HepG2 (cell line): ENCODE measurements around the gene SLC17A8. TPM values are rescaled to one million over a fixed set of nuclear protein-coding genes. Genes with fewer than 3 reads are reported as not detected.

Experiments
- ATF7-NPFF ChIP-seq: sonication (generic); formaldehyde crosslinking; IDR thresholded peaks from 2 replicates; pipeline ENCODE4 v1.8.1; 2023; ENCODE audit warnings: mild to moderate bottlenecking, low read depth, missing genetic modification reagents, moderate library complexity
- FOXA3 ChIP-seq: IDR thresholded peaks from 2 replicates; pipeline ENCODE4 v1.6.1; 2016; ENCODE audit warnings: missing genetic modification reagents, missing compliant biosample characterization
- ISL2 ChIP-seq: sonication (generic); formaldehyde crosslinking; IDR thresholded peaks from 2 replicates; pipeline ENCODE4 v1.5.0; 2020; ENCODE audit warnings: missing genetic modification reagents
- KDM5B ChIP-seq: sonication (generic); formaldehyde crosslinking; IDR thresholded peaks from 2 replicates; pipeline ENCODE4 v1.4.0; 2020; ENCODE audit warnings: missing genetic modification reagents, mild to moderate bottlenecking, borderline replicate concordance
- KDM6A ChIP-seq: IDR thresholded peaks from 2 replicates; pipeline ENCODE4 v1.6.1; 2016; ENCODE audit warnings: low read depth
- MBD4 ChIP-seq: IDR thresholded peaks from 2 replicates; pipeline ENCODE4 v1.6.1; 2012; ENCODE audit warnings: low read length, inconsistent platforms, borderline replicate concordance
- PHF20 ChIP-seq: sonication (generic); formaldehyde crosslinking; IDR thresholded peaks from 2 replicates; pipeline ENCODE4 v1.5.0; 2020; ENCODE audit warnings: mild to moderate bottlenecking, missing genetic modification reagents
- RAD21 ChIP-seq: fragments of 450-650 bp; formaldehyde crosslinking; IDR thresholded peaks from 2 replicates; pipeline ENCODE4 v1.5.0; 2020; ENCODE audit warnings: mild to moderate bottlenecking
- RBM22 ChIP-seq: fragments of 200-400 bp; formaldehyde crosslinking; optimal IDR thresholded peaks from 2 replicates; pipeline ENCODE3; 2017; ENCODE audit warnings: mild to moderate bottlenecking, low read length, moderate library complexity
- THAP11 ChIP-seq: IDR thresholded peaks from 2 replicates; pipeline ENCODE4 v1.6.1; 2016; ENCODE audit warnings: missing biosample characterization, missing genetic modification reagents
- TRIM24 ChIP-seq: sonication (generic); formaldehyde crosslinking; IDR thresholded peaks from 2 replicates; pipeline ENCODE4 v1.8.0; 2022; ENCODE audit warnings: mild to moderate bottlenecking, missing genetic modification reagents
- XBP1 ChIP-seq: sonication (generic); formaldehyde crosslinking; IDR thresholded peaks from 2 replicates; pipeline ENCODE4 v1.5.0; 2020; ENCODE audit warnings: missing genetic modification reagents
- ZBTB1 ChIP-seq: sonication (generic); formaldehyde crosslinking; IDR thresholded peaks from 2 replicates; pipeline ENCODE4 v1.4.0; 2020; ENCODE audit warnings: missing genetic modification reagents, borderline replicate concordance
- ZNF329 ChIP-seq: sonication (generic); formaldehyde crosslinking; IDR thresholded peaks from 2 replicates; pipeline ENCODE4 v1.9.0; 2021; ENCODE audit warnings: low read depth, mild to moderate bottlenecking, missing genetic modification reagents
- ZNF350 ChIP-seq: sonication (generic); formaldehyde crosslinking; IDR thresholded peaks from 2 replicates; pipeline ENCODE4 v1.4.0; 2020; ENCODE audit warnings: mild to moderate bottlenecking, low read depth, missing genetic modification reagents, borderline replicate concordance
- ZNF562 ChIP-seq: sonication (generic); formaldehyde crosslinking; IDR thresholded peaks from 2 replicates; pipeline ENCODE4 v1.8.0; 2022; ENCODE audit warnings: missing genetic modification reagents, borderline replicate concordance
- ZNF678 ChIP-seq: sonication (generic); formaldehyde crosslinking; IDR thresholded peaks from 2 replicates; pipeline ENCODE4 v1.4.0; 2020; ENCODE audit warnings: mild to moderate bottlenecking, missing genetic modification reagents
- ZNF747 ChIP-seq: sonication (generic); formaldehyde crosslinking; IDR thresholded peaks from 2 replicates; pipeline ENCODE4 v1.8.1; 2023; ENCODE audit warnings: missing genetic modification reagents, mild to moderate bottlenecking, borderline replicate concordance
- polyA plus RNA-seq, 8 experiments: library from polyadenylated mRNA; depleted of rRNA in 3 of 8; stranded (reverse) in 7 of 8; unstranded in 1 of 8; fragments of >200 nt; fragmentation: Illumina TruSeq in 4 of 8; extraction: Trizol in 4 of 8; gene quantifications; 2 replicates each; pipeline versions ENCODE4 v1.2.1 to v1.2.3, GENCODE V29; 2011 to 2016; ENCODE audit warnings: low read depth in 4 of 8, missing spikeins in 1 of 8, mixed read lengths in 1 of 8; ENCODE audit not compliant: insufficient read depth in 1 of 8
- total RNA-seq, 5 experiments: library from RNA; depleted of rRNA; stranded (reverse); fragments of >200 nt; fragmentation: Illumina TruSeq; extraction: Trizol; gene quantifications; 2 replicates each; pipeline ENCODE4 v1.2.3, GENCODE V29; 2016; ENCODE audit warnings: low read depth in 1 of 5
- TF ChIP-seq, protein P1 (sequence below): sonication (generic); formaldehyde crosslinking; IDR thresholded peaks from 2 replicates; pipeline ENCODE4 v1.4.0; 2020; ENCODE audit warnings: missing genetic modification reagents
- TF ChIP-seq, protein P2 (sequence below): conservative IDR thresholded peaks from 2 replicates; pipeline ENCODE4 v1.6.1; 2018; ENCODE audit warnings: missing genetic modification reagents
- TF ChIP-seq, protein P3 (sequence below): sonication (generic); formaldehyde crosslinking; IDR thresholded peaks from 2 replicates; pipeline ENCODE4 v1.4.0; 2020; ENCODE audit warnings: mild to moderate bottlenecking, missing genetic modification reagents
- TF ChIP-seq, protein P4 (sequence below): IDR thresholded peaks from 2 replicates; pipeline ENCODE4 v1.4.0; 2020; ENCODE audit warnings: mild to moderate bottlenecking, missing genetic modification reagents

SLC17A8 gene
- total and polyA plus RNA-seq, 2 of the 13 experiments (the other 11 are each of a cell fraction or from before 2014, with no cell fraction given): 0.07 to 0.15 TPM

DNA sequence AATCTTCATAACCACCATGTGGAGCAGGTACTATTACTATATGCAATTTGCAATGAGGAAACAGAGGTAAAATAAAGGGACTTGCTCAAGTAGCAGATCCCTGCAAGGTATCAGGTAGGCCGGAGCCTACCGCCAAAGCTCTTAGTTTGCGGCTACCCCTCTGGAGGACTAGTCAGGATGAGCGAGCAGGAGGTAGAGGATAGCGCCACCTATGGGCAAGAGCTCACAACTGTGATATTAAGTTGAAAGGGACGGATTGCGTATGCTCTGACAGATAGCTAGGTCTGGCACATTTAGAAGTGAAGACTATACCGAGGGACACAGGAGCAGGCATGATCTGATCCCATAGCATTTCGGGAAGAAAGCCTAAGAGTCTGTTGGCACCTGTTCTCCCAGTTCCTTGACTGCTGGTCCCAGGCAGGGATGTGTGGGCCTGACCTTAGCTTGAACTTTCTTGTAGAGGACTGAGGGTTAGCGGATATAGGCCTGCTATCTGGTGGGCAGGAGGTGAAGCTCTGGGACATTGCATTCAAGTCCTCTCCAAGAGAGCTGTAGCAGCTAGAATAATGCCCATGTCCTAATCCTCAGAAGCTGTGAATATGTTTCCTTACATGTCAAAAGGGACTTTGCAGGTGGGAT, 48.0 kb downstream of the SLC17A8 start (continued):
- TF ChIP-seq, protein P1, sequence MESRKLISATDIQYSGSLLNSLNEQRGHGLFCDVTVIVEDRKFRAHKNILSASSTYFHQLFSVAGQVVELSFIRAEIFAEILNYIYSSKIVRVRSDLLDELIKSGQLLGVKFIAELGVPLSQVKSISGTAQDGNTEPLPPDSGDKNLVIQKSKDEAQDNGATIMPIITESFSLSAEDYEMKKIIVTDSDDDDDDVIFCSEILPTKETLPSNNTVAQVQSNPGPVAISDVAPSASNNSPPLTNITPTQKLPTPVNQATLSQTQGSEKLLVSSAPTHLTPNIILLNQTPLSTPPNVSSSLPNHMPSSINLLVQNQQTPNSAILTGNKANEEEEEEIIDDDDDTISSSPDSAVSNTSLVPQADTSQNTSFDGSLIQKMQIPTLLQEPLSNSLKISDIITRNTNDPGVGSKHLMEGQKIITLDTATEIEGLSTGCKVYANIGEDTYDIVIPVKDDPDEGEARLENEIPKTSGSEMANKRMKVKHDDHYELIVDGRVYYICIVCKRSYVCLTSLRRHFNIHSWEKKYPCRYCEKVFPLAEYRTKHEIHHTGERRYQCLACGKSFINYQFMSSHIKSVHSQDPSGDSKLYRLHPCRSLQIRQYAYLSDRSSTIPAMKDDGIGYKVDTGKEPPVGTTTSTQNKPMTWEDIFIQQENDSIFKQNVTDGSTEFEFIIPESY (CRISPR knock-in tag): peak; percentile 94
- TF ChIP-seq KDM6A (no peak), MBD4 (no peak), ZNF678 (CRISPR knock-in tag) (no peak), RBM22 (no peak), ZBTB1 (no peak), KDM5B (CRISPR knock-in tag) (no peak), FOXA3 (CRISPR knock-in tag) (0 out of 2 replicates have a peak, but pooled peaks have one; percentile 29), PHF20 (CRISPR knock-in tag) (no peak), RAD21 (peak; percentile 71), ZNF562 (CRISPR knock-in tag) (no peak), THAP11 (CRISPR knock-in tag) (peak; percentile 23; the same call in 1 of the 2 replicates), ZNF329 (CRISPR knock-in tag) (no peak), ISL2 (CRISPR knock-in tag) (peak; percentile 26; the same call in 1 of the 2 replicates), XBP1 (no peak), ATF7-NPFF (CRISPR knock-in tag) (no peak), ZNF350 (CRISPR knock-in tag) (0 out of 2 replicates have a peak, but pooled peaks have one; percentile 29), ZNF747 (CRISPR knock-in tag) (no peak), TRIM24 (CRISPR knock-in tag) (no peak)
- TF ChIP-seq, protein P2, sequence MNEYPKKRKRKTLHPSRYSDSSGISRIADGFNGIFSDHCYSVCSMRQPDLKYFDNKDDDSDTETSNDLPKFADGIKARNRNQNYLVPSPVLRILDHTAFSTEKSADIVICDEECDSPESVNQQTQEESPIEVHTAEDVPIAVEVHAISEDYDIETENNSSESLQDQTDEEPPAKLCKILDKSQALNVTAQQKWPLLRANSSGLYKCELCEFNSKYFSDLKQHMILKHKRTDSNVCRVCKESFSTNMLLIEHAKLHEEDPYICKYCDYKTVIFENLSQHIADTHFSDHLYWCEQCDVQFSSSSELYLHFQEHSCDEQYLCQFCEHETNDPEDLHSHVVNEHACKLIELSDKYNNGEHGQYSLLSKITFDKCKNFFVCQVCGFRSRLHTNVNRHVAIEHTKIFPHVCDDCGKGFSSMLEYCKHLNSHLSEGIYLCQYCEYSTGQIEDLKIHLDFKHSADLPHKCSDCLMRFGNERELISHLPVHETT: no peak
- TF ChIP-seq, protein P3, sequence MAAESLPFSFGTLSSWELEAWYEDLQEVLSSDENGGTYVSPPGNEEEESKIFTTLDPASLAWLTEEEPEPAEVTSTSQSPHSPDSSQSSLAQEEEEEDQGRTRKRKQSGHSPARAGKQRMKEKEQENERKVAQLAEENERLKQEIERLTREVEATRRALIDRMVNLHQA (CRISPR knock-in tag): no peak
- TF ChIP-seq, protein P4, sequence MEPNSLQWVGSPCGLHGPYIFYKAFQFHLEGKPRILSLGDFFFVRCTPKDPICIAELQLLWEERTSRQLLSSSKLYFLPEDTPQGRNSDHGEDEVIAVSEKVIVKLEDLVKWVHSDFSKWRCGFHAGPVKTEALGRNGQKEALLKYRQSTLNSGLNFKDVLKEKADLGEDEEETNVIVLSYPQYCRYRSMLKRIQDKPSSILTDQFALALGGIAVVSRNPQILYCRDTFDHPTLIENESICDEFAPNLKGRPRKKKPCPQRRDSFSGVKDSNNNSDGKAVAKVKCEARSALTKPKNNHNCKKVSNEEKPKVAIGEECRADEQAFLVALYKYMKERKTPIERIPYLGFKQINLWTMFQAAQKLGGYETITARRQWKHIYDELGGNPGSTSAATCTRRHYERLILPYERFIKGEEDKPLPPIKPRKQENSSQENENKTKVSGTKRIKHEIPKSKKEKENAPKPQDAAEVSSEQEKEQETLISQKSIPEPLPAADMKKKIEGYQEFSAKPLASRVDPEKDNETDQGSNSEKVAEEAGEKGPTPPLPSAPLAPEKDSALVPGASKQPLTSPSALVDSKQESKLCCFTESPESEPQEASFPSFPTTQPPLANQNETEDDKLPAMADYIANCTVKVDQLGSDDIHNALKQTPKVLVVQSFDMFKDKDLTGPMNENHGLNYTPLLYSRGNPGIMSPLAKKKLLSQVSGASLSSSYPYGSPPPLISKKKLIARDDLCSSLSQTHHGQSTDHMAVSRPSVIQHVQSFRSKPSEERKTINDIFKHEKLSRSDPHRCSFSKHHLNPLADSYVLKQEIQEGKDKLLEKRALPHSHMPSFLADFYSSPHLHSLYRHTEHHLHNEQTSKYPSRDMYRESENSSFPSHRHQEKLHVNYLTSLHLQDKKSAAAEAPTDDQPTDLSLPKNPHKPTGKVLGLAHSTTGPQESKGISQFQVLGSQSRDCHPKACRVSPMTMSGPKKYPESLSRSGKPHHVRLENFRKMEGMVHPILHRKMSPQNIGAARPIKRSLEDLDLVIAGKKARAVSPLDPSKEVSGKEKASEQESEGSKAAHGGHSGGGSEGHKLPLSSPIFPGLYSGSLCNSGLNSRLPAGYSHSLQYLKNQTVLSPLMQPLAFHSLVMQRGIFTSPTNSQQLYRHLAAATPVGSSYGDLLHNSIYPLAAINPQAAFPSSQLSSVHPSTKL (CRISPR knock-in tag): peak; percentile 29; the same call in 1 of the 2 replicates
